ENCODE measurements around the gene TRIM14. TPM values are rescaled to one million over a fixed set of nuclear protein-coding genes. Genes with fewer than 3 reads are reported as not detected.

The TRIM14 gene
- total RNA-seq, 1 donor from 2014 or later, result 12.8 TPM

- Mint-ChIP-seq H3K36me3 (ENCODE audit: low read depth) (no peaks in the 10 kb centered on the region), H3K9me3 (no peaks in the 10 kb centered on the region), H3K27ac (no peak overlapping the region), H3K4me3 (no peak overlapping the region), H3K27me3 (no peaks in the 10 kb centered on the region), H3K4me1 (peaks cover 8% of the 10 kb centered on the region)
- ChIA-PET CTCF (no interaction called here), POLR2A (no interaction called here)
- DNase-seq, result no peak
- no peak for ATAC-seq (ENCODE audit: low read depth)
- intact Hi-C loops (cut with micrococcal nuclease), result no loop called here
- TF ChIP-seq CTCF (IDR thresholded peaks at IDR 0.05), result no peak
Observed at GRCh38 chr9:98147582-98147981, 28.6 kb upstream of the TRIM14 start.

GRCh38 chr9:98146101-98146991, 27.3 kb upstream of the TRIM14 start:
- no peak for TF ChIP-seq CTCF (IDR thresholded peaks at IDR 0.05)
- peak overlapping the region; percentile 24 for H3K27ac Mint-ChIP-seq
- no peaks in the 10 kb centered on the region for H3K36me3 Mint-ChIP-seq (ENCODE audit: low read depth)
- ATAC-seq (ENCODE audit: low read depth) (no peak), DNase-seq (no peak)
- POLR2A ChIA-PET, result no interaction called here
- peaks cover 8% of the 10 kb centered on the region for H3K4me1 Mint-ChIP-seq
- CTCF ChIA-PET, result no interaction called here
- H3K27me3 Mint-ChIP-seq, result no peaks in the 10 kb centered on the region
- intact Hi-C loops (cut with micrococcal nuclease), result no loop called here
- H3K9me3 Mint-ChIP-seq, result no peaks in the 10 kb centered on the region
- no peak overlapping the region for H3K4me3 Mint-ChIP-seq

GRCh38 chr9:98144631-98145030, 25.6 kb upstream of the TRIM14 start:
- Mint-ChIP-seq H3K27me3 (no peaks in the 10 kb centered on the region), H3K9me3 (no peaks in the 10 kb centered on the region), H3K36me3 (ENCODE audit: low read depth) (no peaks in the 10 kb centered on the region), H3K4me1 (peaks cover 8% of the 10 kb centered on the region), H3K27ac (no peak overlapping the region), H3K4me3 (no peak overlapping the region)
- POLR2A ChIA-PET, result no interaction called here
- intact Hi-C loops (cut with micrococcal nuclease), result no loop called here
- DNase-seq (no peak), ATAC-seq (ENCODE audit: low read depth) (no peak)
- no peak for TF ChIP-seq CTCF (IDR thresholded peaks at IDR 0.05)
- CTCF ChIA-PET, result no interaction called here

- ChIA-PET CTCF (no interaction called here), POLR2A (no interaction called here)
- Mint-ChIP-seq H3K9me3 (no peaks in the 10 kb centered on the region), H3K36me3 (ENCODE audit: low read depth) (no peaks in the 10 kb centered on the region), H3K27me3 (no peaks in the 10 kb centered on the region), H3K27ac (no peak overlapping the region), H3K4me1 (peaks cover 8% of the 10 kb centered on the region), H3K4me3 (no peak overlapping the region)
- no peak for DNase-seq
- ATAC-seq (ENCODE audit: low read depth), result no peak
- intact Hi-C loops (cut with micrococcal nuclease), result no loop called here
- no peak for TF ChIP-seq CTCF (IDR thresholded peaks at IDR 0.05)
Observed at GRCh38 chr9:98144076-98144475, 25.1 kb upstream of the TRIM14 start.

GRCh38 chr9:98142925-98143481, 24.0 kb upstream of the TRIM14 start:
- ATAC-seq (ENCODE audit: low read depth), result no peak
- CTCF ChIA-PET, result interaction anchor here (1.0 kb wide), 1 partner anchor 69 kb away, joined by 3 read pairs; no protein-coding TSS in a partner anchor
- intact Hi-C loops (cut with micrococcal nuclease), result no loop called here

More at GRCh38 chr9:98142925-98143481, 24.0 kb upstream of the TRIM14 start:
- POLR2A ChIA-PET, result no interaction called here
- peaks cover 8% of the 10 kb centered on the region for H3K4me1 Mint-ChIP-seq
- no peaks in the 10 kb centered on the region for H3K27me3 Mint-ChIP-seq
- no peaks in the 10 kb centered on the region for H3K36me3 Mint-ChIP-seq (ENCODE audit: low read depth)
- no peak for TF ChIP-seq CTCF (IDR thresholded peaks at IDR 0.05)
- no peak overlapping the region for H3K4me3 Mint-ChIP-seq
- H3K9me3 Mint-ChIP-seq, result no peaks in the 10 kb centered on the region
- no peak for DNase-seq
- H3K27ac Mint-ChIP-seq, result no peak overlapping the region
